ENCODE data around the gene SLC35B4.
A peak's percentile ranks its signal among the peaks of the same experiment; 100 is the strongest.

Gene SLC35B4

DNA sequence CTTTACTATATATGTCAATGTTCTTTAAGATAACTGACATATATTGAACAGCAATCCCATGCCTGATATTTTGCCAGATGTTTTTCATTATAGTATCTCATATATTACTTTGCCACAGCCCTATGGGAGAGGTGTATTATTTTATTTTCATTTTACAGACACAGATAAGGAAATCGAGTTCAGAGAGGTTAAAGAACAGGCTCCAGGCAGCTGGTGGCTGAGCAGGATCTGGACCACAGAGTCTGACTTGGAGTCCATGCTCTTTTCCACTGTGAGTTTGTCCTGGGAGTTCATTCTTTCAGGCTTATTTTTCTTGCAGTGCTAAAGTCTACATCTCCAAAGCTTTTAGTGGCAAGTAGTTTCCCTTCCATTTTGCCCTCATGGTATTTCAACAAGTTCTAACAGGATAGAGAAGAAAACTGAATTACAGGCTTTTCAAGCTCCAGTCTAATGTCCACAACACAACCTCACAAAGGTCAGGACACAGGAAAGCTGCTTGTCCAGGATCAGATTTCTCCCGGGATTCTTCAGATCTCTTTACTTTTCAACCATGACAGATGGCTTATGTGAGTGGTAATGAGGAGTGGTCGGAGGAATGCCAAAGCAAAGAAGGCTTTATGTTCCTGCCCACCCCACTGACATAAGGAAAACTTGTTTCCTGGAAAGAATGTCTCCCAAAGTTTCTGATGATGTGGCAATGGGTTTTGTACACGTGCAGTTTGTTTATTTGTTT is 13.1 kb upstream of the SLC35B4 start:
- TF ChIP-seq TEAD4 (IDR thresholded peaks at IDR 0.05) (no peak), ZBTB7A (IDR thresholded peaks at IDR 0.05; ENCODE audit: low read depth) (no peak), NFIC (IDR thresholded peaks at IDR 0.05) (no peak), RAD21 (IDR thresholded peaks at IDR 0.05; ENCODE audit: low read depth) (no peak), EP300 (IDR thresholded peaks at IDR 0.05; ENCODE audit: borderline replicate concordance) (no peak), TAF1 (IDR thresholded peaks at IDR 0.05; ENCODE audit: low read depth) (no peak), CEBPB (IDR thresholded peaks at IDR 0.05) (no peak), CREB1 (IDR thresholded peaks at IDR 0.05; ENCODE audit: low read depth) (no peak), EGR1 (IDR thresholded peaks at IDR 0.05) (no peak), YY1 (IDR thresholded peaks at IDR 0.05; ENCODE audit: low read depth) (no peak), FOXM1 (IDR thresholded peaks at IDR 0.05; ENCODE audit: borderline replicate concordance, low read depth) (no peak), TCF12 (IDR thresholded peaks at IDR 0.05; ENCODE audit: low read depth) (no peak)
- TF ChIP-seq, protein P1, sequence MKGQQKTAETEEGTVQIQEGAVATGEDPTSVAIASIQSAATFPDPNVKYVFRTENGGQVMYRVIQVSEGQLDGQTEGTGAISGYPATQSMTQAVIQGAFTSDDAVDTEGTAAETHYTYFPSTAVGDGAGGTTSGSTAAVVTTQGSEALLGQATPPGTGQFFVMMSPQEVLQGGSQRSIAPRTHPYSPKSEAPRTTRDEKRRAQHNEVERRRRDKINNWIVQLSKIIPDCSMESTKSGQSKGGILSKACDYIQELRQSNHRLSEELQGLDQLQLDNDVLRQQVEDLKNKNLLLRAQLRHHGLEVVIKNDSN (IDR thresholded peaks at IDR 0.05) = no peak
- TF ChIP-seq, protein P2, sequence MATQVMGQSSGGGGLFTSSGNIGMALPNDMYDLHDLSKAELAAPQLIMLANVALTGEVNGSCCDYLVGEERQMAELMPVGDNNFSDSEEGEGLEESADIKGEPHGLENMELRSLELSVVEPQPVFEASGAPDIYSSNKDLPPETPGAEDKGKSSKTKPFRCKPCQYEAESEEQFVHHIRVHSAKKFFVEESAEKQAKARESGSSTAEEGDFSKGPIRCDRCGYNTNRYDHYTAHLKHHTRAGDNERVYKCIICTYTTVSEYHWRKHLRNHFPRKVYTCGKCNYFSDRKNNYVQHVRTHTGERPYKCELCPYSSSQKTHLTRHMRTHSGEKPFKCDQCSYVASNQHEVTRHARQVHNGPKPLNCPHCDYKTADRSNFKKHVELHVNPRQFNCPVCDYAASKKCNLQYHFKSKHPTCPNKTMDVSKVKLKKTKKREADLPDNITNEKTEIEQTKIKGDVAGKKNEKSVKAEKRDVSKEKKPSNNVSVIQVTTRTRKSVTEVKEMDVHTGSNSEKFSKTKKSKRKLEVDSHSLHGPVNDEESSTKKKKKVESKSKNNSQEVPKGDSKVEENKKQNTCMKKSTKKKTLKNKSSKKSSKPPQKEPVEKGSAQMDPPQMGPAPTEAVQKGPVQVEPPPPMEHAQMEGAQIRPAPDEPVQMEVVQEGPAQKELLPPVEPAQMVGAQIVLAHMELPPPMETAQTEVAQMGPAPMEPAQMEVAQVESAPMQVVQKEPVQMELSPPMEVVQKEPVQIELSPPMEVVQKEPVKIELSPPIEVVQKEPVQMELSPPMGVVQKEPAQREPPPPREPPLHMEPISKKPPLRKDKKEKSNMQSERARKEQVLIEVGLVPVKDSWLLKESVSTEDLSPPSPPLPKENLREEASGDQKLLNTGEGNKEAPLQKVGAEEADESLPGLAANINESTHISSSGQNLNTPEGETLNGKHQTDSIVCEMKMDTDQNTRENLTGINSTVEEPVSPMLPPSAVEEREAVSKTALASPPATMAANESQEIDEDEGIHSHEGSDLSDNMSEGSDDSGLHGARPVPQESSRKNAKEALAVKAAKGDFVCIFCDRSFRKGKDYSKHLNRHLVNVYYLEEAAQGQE (IDR thresholded peaks at IDR 0.05; ENCODE audit: low read depth) = no peak
- TF ChIP-seq, protein P3, sequence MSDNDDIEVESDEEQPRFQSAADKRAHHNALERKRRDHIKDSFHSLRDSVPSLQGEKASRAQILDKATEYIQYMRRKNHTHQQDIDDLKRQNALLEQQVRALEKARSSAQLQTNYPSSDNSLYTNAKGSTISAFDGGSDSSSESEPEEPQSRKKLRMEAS (IDR thresholded peaks at IDR 0.05) = no peak

DNA sequence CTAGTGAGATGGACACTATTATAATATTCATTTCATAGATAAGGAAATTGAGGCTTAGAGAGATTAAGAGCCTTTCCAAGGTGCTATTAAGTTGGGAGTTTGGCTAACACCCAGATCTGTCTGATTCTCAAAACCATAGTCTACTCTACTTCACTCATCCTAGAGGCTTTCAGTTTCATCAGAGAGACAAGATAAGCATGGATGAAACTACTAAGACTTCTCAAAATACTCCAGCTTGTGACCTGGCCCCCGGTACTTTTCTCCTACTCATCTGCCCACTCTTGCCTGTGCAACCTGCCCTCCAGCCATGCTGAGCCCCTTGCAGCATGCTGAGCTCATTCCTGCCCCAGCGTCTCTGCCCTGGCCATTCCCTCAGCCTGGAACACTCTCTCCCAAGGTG is 12.2 kb upstream of the SLC35B4 start:
- TF ChIP-seq EP300 (IDR thresholded peaks at IDR 0.05; ENCODE audit: borderline replicate concordance) (no peak), EGR1 (IDR thresholded peaks at IDR 0.05) (no peak), FOXM1 (IDR thresholded peaks at IDR 0.05; ENCODE audit: borderline replicate concordance, low read depth) (no peak), TAF1 (IDR thresholded peaks at IDR 0.05; ENCODE audit: low read depth) (no peak)
- TF ChIP-seq, protein P3 (IDR thresholded peaks at IDR 0.05) = no peak

DNA sequence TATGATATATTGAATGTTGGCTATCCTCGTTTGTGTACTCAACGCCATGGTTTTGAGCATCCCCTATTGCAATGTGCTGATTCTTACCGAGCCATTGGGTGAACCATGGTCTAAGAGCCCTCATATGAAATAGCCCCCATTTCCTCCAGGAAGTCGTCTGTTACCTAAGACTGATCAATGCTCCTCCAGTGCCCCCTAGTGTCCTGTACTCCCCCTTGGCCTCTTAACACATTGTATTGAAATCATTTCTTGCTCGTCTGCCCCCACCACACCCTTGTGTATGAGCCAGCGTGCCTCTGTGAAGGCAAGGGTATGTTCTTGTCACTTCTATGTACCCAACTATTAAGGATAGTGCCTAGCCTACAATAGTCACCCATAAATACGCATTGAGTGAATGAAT is 11.2 kb upstream of the SLC35B4 start:
- TF ChIP-seq, protein P3 (IDR thresholded peaks at IDR 0.05) = no peak
- TF ChIP-seq RAD21 (IDR thresholded peaks at IDR 0.05; ENCODE audit: low read depth) = peak; percentile 60

DNA sequence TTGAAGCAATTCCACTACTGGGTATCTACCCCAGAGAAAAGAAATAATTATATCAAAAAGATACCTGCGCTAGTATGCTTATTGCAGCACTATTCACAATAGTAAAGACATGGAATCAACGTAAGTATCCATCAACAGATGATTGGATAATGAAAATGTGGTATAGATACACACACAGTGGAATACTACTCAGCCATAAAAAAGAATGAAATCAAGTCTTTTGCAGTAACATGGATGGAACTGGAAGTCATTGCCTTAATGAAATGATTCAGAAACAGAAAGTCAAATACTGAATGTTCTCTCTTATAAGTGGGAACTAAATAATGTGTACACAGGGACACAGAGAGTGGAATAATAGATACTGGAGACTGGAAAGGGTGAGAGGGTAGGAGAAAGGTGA is 7.4 kb upstream of the SLC35B4 start:
- TF ChIP-seq ZBTB7A (IDR thresholded peaks at IDR 0.05; ENCODE audit: low read depth) = no peak

DNA sequence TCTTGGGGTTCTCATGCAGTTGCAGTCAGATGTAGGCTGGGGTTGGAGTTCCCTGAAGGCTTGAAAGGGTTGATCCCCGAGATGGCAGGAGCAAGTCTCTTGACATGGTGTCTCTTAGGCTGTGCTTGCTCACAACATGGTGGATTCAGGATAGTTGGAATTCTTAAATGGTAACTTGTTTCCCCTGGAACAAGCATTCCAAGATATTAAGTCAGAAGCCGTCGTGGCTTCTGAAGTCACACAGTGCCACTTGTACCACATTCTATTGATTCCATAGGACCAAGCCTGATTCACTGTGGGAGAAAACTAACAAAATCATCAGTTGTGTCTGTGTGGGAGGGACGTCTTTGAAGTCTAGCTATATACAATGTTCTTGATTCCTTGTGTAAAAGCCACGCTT is 3.5 kb upstream of the SLC35B4 start:
- no peak for TF ChIP-seq YY1 (IDR thresholded peaks at IDR 0.05; ENCODE audit: low read depth)
- TF ChIP-seq RAD21 (IDR thresholded peaks at IDR 0.05; ENCODE audit: low read depth) = no peak
- TF ChIP-seq, protein P1 (IDR thresholded peaks at IDR 0.05) = no peak
- TF ChIP-seq EP300 (IDR thresholded peaks at IDR 0.05; ENCODE audit: borderline replicate concordance) = no peak
- TF ChIP-seq, protein P2 (IDR thresholded peaks at IDR 0.05; ENCODE audit: low read depth) = no peak
- no peak for TF ChIP-seq TEAD4 (IDR thresholded peaks at IDR 0.05)
- TF ChIP-seq TAF1 (IDR thresholded peaks at IDR 0.05; ENCODE audit: low read depth) = no peak
- no peak for TF ChIP-seq FOXM1 (IDR thresholded peaks at IDR 0.05; ENCODE audit: borderline replicate concordance, low read depth)
- no peak for TF ChIP-seq NFIC (IDR thresholded peaks at IDR 0.05)
- TF ChIP-seq, protein P3 (IDR thresholded peaks at IDR 0.05) = no peak
- TF ChIP-seq ZBTB7A (IDR thresholded peaks at IDR 0.05; ENCODE audit: low read depth) = no peak

DNA sequence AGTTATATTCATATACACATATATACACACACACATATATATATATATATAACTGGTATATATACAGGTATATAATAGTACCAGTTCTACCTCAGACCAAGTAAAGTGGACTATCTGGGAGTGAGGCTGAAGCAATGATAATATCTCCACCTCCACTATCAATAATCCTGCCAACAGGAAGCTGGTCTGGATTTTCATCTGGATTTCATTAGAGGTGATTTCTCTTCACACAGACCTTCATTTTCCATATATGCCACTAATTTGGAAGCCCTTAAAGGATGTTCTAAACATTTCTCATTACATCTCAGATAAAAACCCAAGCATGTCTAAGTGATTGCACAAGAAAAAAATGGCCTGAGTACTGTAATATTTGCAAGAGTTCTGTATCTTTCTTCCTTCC is 1.7 kb upstream of the SLC35B4 start:
- TF ChIP-seq, protein P1 (IDR thresholded peaks at IDR 0.05) = no peak
- TF ChIP-seq NFIC (IDR thresholded peaks at IDR 0.05) (no peak), YY1 (IDR thresholded peaks at IDR 0.05; ENCODE audit: low read depth) (no peak), EGR1 (IDR thresholded peaks at IDR 0.05) (no peak), RAD21 (IDR thresholded peaks at IDR 0.05; ENCODE audit: low read depth) (no peak), ZBTB7A (IDR thresholded peaks at IDR 0.05; ENCODE audit: low read depth) (no peak), TAF1 (IDR thresholded peaks at IDR 0.05; ENCODE audit: low read depth) (no peak), FOXM1 (IDR thresholded peaks at IDR 0.05; ENCODE audit: borderline replicate concordance, low read depth) (no peak), TEAD4 (IDR thresholded peaks at IDR 0.05) (no peak), TCF12 (IDR thresholded peaks at IDR 0.05; ENCODE audit: low read depth) (no peak)
- TF ChIP-seq, protein P3 (IDR thresholded peaks at IDR 0.05) = no peak
